HEK293T (cell line): ENCODE results near the gene AEN.
A peak's percentile ranks its signal among the peaks of the same experiment; 100 is the strongest.
"Not testable (repeated sequence)": the region's sequence is repeated elsewhere in the genome, so short reads cannot be mapped to it uniquely, and the experiment has no call there.

Experiments used
- CTCF ChIA-PET: fragments of 350-600 bp; formaldehyde crosslinking; extraction: SDS; loops from one replicate; lab custom pipeline; 2021; ENCODE audit warnings: antibody characterized with exemption, inconsistent platforms; lab: Yijun Ruan, JAX
- POLR2A ChIA-PET: fragments of 350-600 bp; formaldehyde crosslinking; extraction: SDS; loops from one replicate; lab custom pipeline; 2020; ENCODE audit warnings: antibody characterized with exemption, inconsistent platforms; lab: Yijun Ruan, JAX
- DNase-seq: peaks from one replicate; pipeline ENCODE4 v3.0.0; 2012; ENCODE audit warnings: mixed read lengths; ENCODE audit errors: extremely low spot score
- ARNT ChIP-seq: fragments of 450-650 bp; IDR thresholded peaks from 2 replicates; pipeline ENCODE4 v1.6.1; 2017; ENCODE audit warnings: mild to moderate bottlenecking
- BHLHE40 ChIP-seq: fragments of 450-650 bp; IDR thresholded peaks from 2 replicates; pipeline ENCODE4 v1.6.1; 2016; ENCODE audit warnings: mild to moderate bottlenecking, moderate library complexity, borderline replicate concordance
- CTBP1 ChIP-seq: fragments of 450-650 bp; IDR thresholded peaks from 2 replicates; pipeline ENCODE4 v1.6.1; 2016; ENCODE audit warnings: borderline replicate concordance
- ELF4 ChIP-seq: fragments of 450-650 bp; IDR thresholded peaks from 2 replicates; pipeline ENCODE4 v1.6.1; 2017; ENCODE audit warnings: antibody characterized with exemption
- FOXA1 ChIP-seq: fragments of 450-650 bp; IDR thresholded peaks from 2 replicates; pipeline ENCODE4 v1.6.1; 2016; ENCODE audit warnings: mild to moderate bottlenecking
- FOXK2 ChIP-seq: fragments of 450-650 bp; IDR thresholded peaks from 2 replicates; pipeline ENCODE4 v1.6.1; 2016; ENCODE audit warnings: mild to moderate bottlenecking
- FOXM1 ChIP-seq: fragments of 450-650 bp; IDR thresholded peaks from 2 replicates; pipeline ENCODE4 v1.6.1; 2017; ENCODE audit warnings: mild to moderate bottlenecking, borderline replicate concordance
- HDGF ChIP-seq: fragments of 450-650 bp; IDR thresholded peaks from 2 replicates; pipeline ENCODE4 v1.6.1; 2017; ENCODE audit warnings: antibody characterized with exemption, borderline replicate concordance
- L3MBTL2 ChIP-seq: fragments of 450-650 bp; conservative IDR thresholded peaks from 2 replicates; pipeline ENCODE4 v1.6.1; 2016; ENCODE audit warnings: mild to moderate bottlenecking
- LEF1 ChIP-seq: fragments of 450-650 bp; IDR thresholded peaks from 2 replicates; pipeline ENCODE4 v1.6.1; 2017; ENCODE audit warnings: mild to moderate bottlenecking, borderline replicate concordance
- NFRKB ChIP-seq: fragments of 450-650 bp; IDR thresholded peaks from 2 replicates; pipeline ENCODE4 v1.6.1; 2016; ENCODE audit warnings: mild to moderate bottlenecking, moderate library complexity
- PKNOX1 ChIP-seq: fragments of 450-650 bp; IDR thresholded peaks from 2 replicates; pipeline ENCODE4 v1.6.1; 2016
- SP1 ChIP-seq: fragments of 450-650 bp; IDR thresholded peaks from 2 replicates; pipeline ENCODE4 v1.6.1; 2017
- SUZ12 ChIP-seq: fragments of 450-650 bp; IDR thresholded peaks from 2 replicates; pipeline ENCODE4 v1.6.1; 2016; ENCODE audit warnings: mild to moderate bottlenecking
- TARDBP ChIP-seq: fragments of 450-650 bp; IDR thresholded peaks from 2 replicates; pipeline ENCODE4 v1.6.1; 2016
- ZNF384 ChIP-seq: fragments of 450-650 bp; IDR thresholded peaks from 2 replicates; pipeline ENCODE4 v1.6.1; 2016

Gene AEN

GRCh38 chr15:88636654-88637053 lies 15.5 kb downstream of the AEN start:
- no peak for DNase-seq
- CTCF ChIA-PET: no interaction called here
- no peak for TF ChIP-seq L3MBTL2
- TF ChIP-seq FOXK2: no peak
- no peak for TF ChIP-seq ARNT
- TF ChIP-seq FOXM1: no peak
- TF ChIP-seq FOXA1: no peak
- no peak for TF ChIP-seq CTBP1
- TF ChIP-seq HDGF: no peak
- TF ChIP-seq LEF1: no peak
- TF ChIP-seq BHLHE40: no peak
- no peak for TF ChIP-seq PKNOX1
- no peak for TF ChIP-seq ZNF384
- TF ChIP-seq SP1: no peak
- POLR2A ChIA-PET: no interaction called here

DNA sequence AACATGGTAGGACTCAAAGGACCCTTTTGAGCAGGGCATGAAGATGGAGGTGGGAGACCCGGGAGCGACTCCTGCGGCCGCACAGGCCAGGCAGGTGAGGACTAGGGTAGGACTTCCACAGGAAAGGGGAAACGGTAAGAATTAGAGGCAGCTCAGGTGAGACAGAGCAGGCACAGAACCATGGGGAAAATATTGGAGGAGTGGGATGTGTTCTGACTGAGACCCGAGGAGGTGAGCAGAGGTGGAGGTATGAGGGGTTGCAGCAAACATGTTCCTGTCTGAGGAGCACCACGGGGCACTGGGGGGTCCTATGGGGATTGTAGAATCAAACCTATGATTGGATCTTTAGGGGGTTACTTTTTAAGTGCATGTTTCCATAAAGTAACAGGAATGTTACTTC lies 16.3 kb downstream of the AEN start:
- ChIA-PET POLR2A (interaction anchor here (1.5 to 2.4 kb wide), 2 partner anchors 16 to 21 kb away, joined by 3 to 14 read pairs; partner anchors contain the start of gene AEN), CTCF (interaction anchor here (0.7 to 1.8 kb wide), 2 partner anchors 13 to 196 kb away, joined by 4 to 7 read pairs; no protein-coding TSS in a partner anchor)
- DNase-seq: no peak
- no peak for TF ChIP-seq FOXA1
- TF ChIP-seq SUZ12: no peak
- no peak for TF ChIP-seq FOXK2
- no peak for TF ChIP-seq CTBP1
- no peak for TF ChIP-seq SP1
- no peak for TF ChIP-seq TARDBP
- no peak for TF ChIP-seq HDGF
- no peak for TF ChIP-seq ZNF384
- TF ChIP-seq ELF4: no peak

GRCh38 chr15:88637841-88638625 lies 16.9 kb downstream of the AEN start:
- POLR2A ChIA-PET: interaction anchor here (0.6 to 2.4 kb wide), 6 partner anchors 16 to 450 kb away, joined by 3 to 14 read pairs (median 4); partner anchors contain the start of genes ABHD2, AEN, MRPL46 and MRPS11
- CTCF ChIA-PET: interaction anchor here (0.7 to 1.8 kb wide), 7 partner anchors 12 to 206 kb away, joined by 3 to 7 read pairs (median 4); no protein-coding TSS in a partner anchor
- DNase-seq: no peak
- no peak for TF ChIP-seq TARDBP
- TF ChIP-seq FOXK2: no peak
- no peak for TF ChIP-seq SP1
- no peak for TF ChIP-seq LEF1
- no peak for TF ChIP-seq NFRKB
- TF ChIP-seq BHLHE40: no peak
- no peak for TF ChIP-seq FOXA1
- no peak for TF ChIP-seq FOXM1
- no peak for TF ChIP-seq CTBP1
- no peak for TF ChIP-seq ELF4
- TF ChIP-seq ARNT: no peak
- no peak for TF ChIP-seq HDGF
- TF ChIP-seq PKNOX1: no peak
- no peak for TF ChIP-seq ZNF384
- TF ChIP-seq SUZ12: no peak
- no peak for TF ChIP-seq L3MBTL2

- POLR2A ChIA-PET: interaction anchor here (0.6 to 2.4 kb wide), 7 partner anchors 11 to 450 kb away, joined by 3 to 14 read pairs (median 3); partner anchors contain the start of genes ABHD2, AEN, MRPL46 and MRPS11
- TF ChIP-seq L3MBTL2 (peak; percentile 83), ELF4 (no peak)
- CTCF ChIA-PET: interaction anchor here (1.0 to 1.8 kb wide), 6 partner anchors 13 to 205 kb away, joined by 3 to 7 read pairs (median 4); no protein-coding TSS in a partner anchor
- DNase-seq: peak; percentile 77
Observed at GRCh38 chr15:88638626-88639372, 17.7 kb downstream of the AEN start, which contains the start of gene ISG20. TSS of gene ISG20 (plus strand) at chr15:88639016. CDS start at chr15:88639367, 351 bp downstream.

DNA sequence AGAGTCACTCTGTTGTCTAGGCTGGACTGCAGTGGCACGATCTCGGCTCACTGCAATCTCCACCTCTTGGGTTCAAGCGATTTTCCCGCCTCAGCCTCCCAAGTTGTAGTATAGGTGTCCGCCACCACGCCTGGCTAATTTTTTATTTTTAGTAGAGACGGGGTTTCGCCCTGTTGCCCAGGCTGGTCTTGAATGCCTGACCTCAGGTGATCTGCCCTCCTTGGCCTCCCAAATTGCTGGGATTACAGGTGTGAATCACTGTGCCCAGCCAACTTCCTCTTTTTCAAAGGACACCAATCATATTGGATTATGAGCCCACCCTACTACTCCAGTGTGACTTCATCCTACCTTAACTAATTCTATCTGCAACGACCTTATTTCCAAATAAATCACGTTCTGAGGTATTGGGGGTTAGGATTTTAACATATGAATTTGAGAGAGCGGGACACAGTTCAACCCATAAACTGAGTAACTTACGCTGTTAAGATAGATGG lies 20.9 kb downstream of the AEN start:
- no peak for DNase-seq
- ChIA-PET CTCF (interaction anchor here (0.6 kb wide), 1 partner anchor 374 kb away, joined by 6 read pairs; no protein-coding TSS in a partner anchor), POLR2A (no interaction called here)
- TF ChIP-seq TARDBP (no peak), SUZ12 (no peak), FOXA1 (no peak), L3MBTL2 (no peak)

DNA sequence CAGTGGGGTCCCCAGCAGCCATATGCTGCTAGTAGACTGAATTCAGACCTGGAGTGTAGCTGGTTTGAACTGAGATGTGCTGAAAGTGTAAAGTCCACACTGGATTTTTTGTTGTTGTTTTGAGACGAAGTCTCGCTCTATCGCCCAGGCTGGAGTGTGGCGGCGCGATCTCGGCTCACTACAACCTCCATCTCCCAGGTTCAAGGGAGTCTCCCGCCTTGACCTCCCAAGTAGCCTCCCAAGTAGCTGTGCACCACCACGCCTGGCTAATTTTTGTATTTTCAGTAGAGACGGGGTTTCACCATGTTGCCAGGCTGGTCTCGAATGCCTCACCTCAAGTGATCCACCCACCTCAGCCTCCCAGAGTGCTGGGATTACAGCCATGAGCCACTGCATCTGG lies 21.4 kb downstream of the AEN start:
- DNase-seq, POLR2A ChIA-PET: not testable (repeated sequence)
- CTCF ChIA-PET: interaction anchor here (0.6 kb wide), 1 partner anchor 373 kb away, joined by 6 read pairs; no protein-coding TSS in a partner anchor
